H1 (cell line): ENCODE measurements around the gene EHD2. TPM values are rescaled to one million over a fixed set of nuclear protein-coding genes. Genes with fewer than 3 reads are reported as not detected.
A peak's percentile ranks its signal among the peaks of the same experiment; 100 is the strongest.
"Not testable (repeated sequence)": the region's sequence is repeated elsewhere in the genome, so short reads cannot be mapped to it uniquely, and the experiment has no call there.

Source experiments
- CTCF ChIA-PET: fragments of 300-600 bp; sonication (Branson Sonifier 250); formaldehyde crosslinking; loops from one replicate; lab custom pipeline; 2021; ENCODE audit not compliant: partially characterized antibody; lab: Charles Lee
- POLR2A ChIA-PET: fragments of 300-600 bp; sonication (Branson Sonifier 250); formaldehyde crosslinking; loops from one replicate; lab custom pipeline; 2021; ENCODE audit warnings: inconsistent platforms; ENCODE audit not compliant: partially characterized antibody; lab: Charles Lee
- DNase-seq, 2 experiments: peaks; one replicate each; pipeline versions ENCODE4 v3.0.0 to v3.0.0-alpha.2; 2010 to 2022; ENCODE audit warnings: low spot score in 2 of 2, low read depth in 1 of 2, mixed read lengths in 1 of 2
- FAIRE-seq: peaks from 2 replicates; lab custom pipeline; 2011; peaks lifted over from hg19 to GRCh38; lab: Jason Lieb, UNC
- H2AFZ ChIP-seq: 2 replicates; pipeline ENCODE4 v1.8.1; 2012; ENCODE audit warnings: low read length, inconsistent platforms
- H2AK5ac ChIP-seq: 2 replicates; pipeline ENCODE4 v1.6.1; 2013; ENCODE audit warnings: low read depth, low read length
- H2BK120ac ChIP-seq: replicated peaks from 2 replicates; pipeline ENCODE3; 2013; ENCODE audit warnings: low read depth, low read length, inconsistent platforms
- H2BK12ac ChIP-seq: 2 replicates; pipeline ENCODE4 v1.6.1; 2013; ENCODE audit warnings: low read depth, low read length
- H2BK15ac ChIP-seq: 2 replicates; pipeline ENCODE4 v1.6.1; 2013; ENCODE audit warnings: low read length
- H2BK20ac ChIP-seq: 2 replicates; pipeline ENCODE4 v1.6.1; 2013; ENCODE audit warnings: low read length
- H2BK5ac ChIP-seq: 2 replicates; pipeline ENCODE4 v1.6.1; 2013; ENCODE audit warnings: low read depth, low read length
- H3K14ac ChIP-seq: 2 replicates; pipeline ENCODE4 v1.6.1; 2013; ENCODE audit warnings: inconsistent platforms; ENCODE audit not compliant: insufficient read length
- H3K18ac ChIP-seq: 2 replicates; pipeline ENCODE4 v1.6.1; 2013; ENCODE audit warnings: low read length; ENCODE audit errors: extremely low read depth
- H3K23ac ChIP-seq: 2 replicates; pipeline ENCODE4 v1.6.1; 2013; ENCODE audit warnings: inconsistent platforms; ENCODE audit not compliant: insufficient read length
- H3K23me2 ChIP-seq: 2 replicates; pipeline ENCODE4 v1.6.1; 2013; ENCODE audit warnings: low read depth, low read length
- H3K27ac ChIP-seq: 2 replicates; pipeline ENCODE4 v1.6.1; 2011; ENCODE audit warnings: low read depth, low read length, inconsistent platforms
- H3K27me3 ChIP-seq, 4 experiments: replicated peaks in 1 of 4; 1 replicate in 1 of 4; 2 replicates in 3 of 4; pipeline versions ENCODE4 v1.6.1 to v1.8.1; 2011 to 2013; ENCODE audit warnings: low read length in 3 of 4, mild to moderate bottlenecking in 3 of 4, inconsistent platforms in 2 of 4, mixed read lengths in 2 of 4, moderate library complexity in 1 of 4; ENCODE audit not compliant: control insufficient read depth in 3 of 4, insufficient read depth in 3 of 4; ENCODE audit errors: extremely low read depth in 1 of 4
- H3K36me3 ChIP-seq, 4 experiments: 2 replicates each; pipeline versions ENCODE4 v1.6.1 to v1.8.1; 2011 to 2013; ENCODE audit warnings: mild to moderate bottlenecking in 4 of 4, low read length in 3 of 4, moderate library complexity in 2 of 4, control low read depth in 1 of 4, inconsistent platforms in 1 of 4; ENCODE audit not compliant: insufficient read depth in 4 of 4, control insufficient read depth in 2 of 4
- H3K4ac ChIP-seq: replicated peaks from 2 replicates; pipeline ENCODE3; 2013; ENCODE audit warnings: low read length, low read depth, mixed read lengths, inconsistent platforms; ENCODE audit not compliant: insufficient read length
- H3K4me1 ChIP-seq, 4 experiments: replicated peaks in 1 of 4; 1 replicate in 1 of 4; 2 replicates in 3 of 4; pipeline versions ENCODE4 v1.6.1 to v1.8.1; 2011 to 2013; ENCODE audit warnings: low read length in 3 of 4, inconsistent platforms in 2 of 4, mixed read lengths in 1 of 4; ENCODE audit not compliant: insufficient read depth in 4 of 4, control insufficient read depth in 3 of 4
- H3K4me2 ChIP-seq, 2 experiments: 2 replicates each; pipeline versions ENCODE4 v1.6.1 to v1.8.1; 2011 to 2013; ENCODE audit warnings: low read depth in 2 of 2, low read length in 2 of 2, control low read depth in 1 of 2, inconsistent platforms in 1 of 2, mild to moderate bottlenecking in 1 of 2; ENCODE audit not compliant: insufficient read depth in 1 of 2
- H3K4me3 ChIP-seq, 4 experiments: fragments of 200-600, 300-600 bp in 1 of 4; sonication (generic), shearing (Covaris generic), sonication (Bioruptor Twin) in 1 of 4; 2 replicates each; pipeline versions ENCODE4 v1.5.1 to v1.8.1; 2011 to 2016; ENCODE audit warnings: low read length in 4 of 4, low read depth in 3 of 4, control low read depth in 2 of 4, inconsistent platforms in 2 of 4, mild to moderate bottlenecking in 2 of 4, mixed read lengths in 1 of 4, moderate library complexity in 1 of 4; ENCODE audit not compliant: insufficient read depth in 2 of 4; ENCODE audit errors: extremely low read depth in 1 of 4
- H3K56ac ChIP-seq: replicated peaks from 2 replicates; pipeline ENCODE3; 2013; ENCODE audit warnings: low read depth, mild to moderate bottlenecking, mixed read lengths, low read length, inconsistent platforms; ENCODE audit not compliant: insufficient read length
- H3K79me1 ChIP-seq: 2 replicates; pipeline ENCODE4 v1.6.1; 2013; ENCODE audit warnings: low read depth, low read length, control low read depth
- H3K79me2 ChIP-seq, 2 experiments: 2 replicates each; pipeline versions ENCODE4 v1.6.1 to v1.8.1; 2012 to 2013; ENCODE audit warnings: low read length in 2 of 2, mild to moderate bottlenecking in 2 of 2, inconsistent platforms in 1 of 2; ENCODE audit not compliant: insufficient read depth in 2 of 2, control insufficient read depth in 1 of 2
- H3K9ac ChIP-seq, 4 experiments: replicated peaks in 1 of 4; 1 replicate in 1 of 4; 2 replicates in 3 of 4; pipeline versions ENCODE4 v1.6.1 to v1.8.1; 2011 to 2013; ENCODE audit warnings: low read depth in 3 of 4, low read length in 3 of 4, control low read depth in 2 of 4, mild to moderate bottlenecking in 2 of 4, moderate library complexity in 2 of 4, inconsistent platforms in 1 of 4; ENCODE audit errors: extremely low read depth in 1 of 4
- H3K9me3 ChIP-seq, 2 experiments: 2 replicates each; pipeline versions ENCODE4 v1.6.1 to v1.8.1; 2012 to 2013; ENCODE audit warnings: mild to moderate bottlenecking in 2 of 2, moderate library complexity in 2 of 2, control low read depth in 1 of 2, inconsistent platforms in 1 of 2, low read depth in 1 of 2, low read length in 1 of 2, mixed read lengths in 1 of 2; ENCODE audit not compliant: insufficient read depth in 2 of 2
- H4K20me1 ChIP-seq, 2 experiments: replicated peaks in 1 of 2; 2 replicates each; pipeline versions ENCODE3 to v1.8.1; 2011 to 2013; ENCODE audit warnings: inconsistent platforms in 2 of 2, low read length in 2 of 2, mild to moderate bottlenecking in 1 of 2; ENCODE audit not compliant: insufficient read depth in 2 of 2, control insufficient read depth in 1 of 2
- H4K5ac ChIP-seq: 2 replicates; pipeline ENCODE4 v1.6.1; 2013; ENCODE audit warnings: low read length, low read depth, mixed read lengths, inconsistent platforms; ENCODE audit not compliant: insufficient read length
- H4K8ac ChIP-seq: 2 replicates; pipeline ENCODE4 v1.8.0; 2013; ENCODE audit warnings: mild to moderate bottlenecking, moderate library complexity, low read length, inconsistent platforms; ENCODE audit not compliant: insufficient read depth; ENCODE audit errors: extremely low read depth
- H4K91ac ChIP-seq: replicated peaks from 2 replicates; pipeline ENCODE3; 2013; ENCODE audit warnings: low read length, mixed read lengths, inconsistent platforms; ENCODE audit not compliant: insufficient read length
- WGBS, 2 experiments: shearing (Covaris generic) in 1 of 2; methylation state at CpG; one replicate each; pipeline versions ENCODE4 v1.1.6 to v1.1.7; 2013 to 2015; ENCODE audit warnings: low lambda C conversion rate in 2 of 2, mixed read lengths in 2 of 2, inconsistent platforms in 1 of 2, low coverage in 1 of 2, missing lambda C conversion rate in 1 of 2; ENCODE audit not compliant: insufficient replicate concordance in 2 of 2, insufficient coverage in 1 of 2, insufficient read length in 1 of 2; ENCODE audit errors: extremely low coverage in 1 of 2, missing lambda C conversion rate in 1 of 2; 5-methylcytosine and 5-hydroxymethylcytosine counted together
- polyA plus RNA-seq, 7 experiments: library from polyadenylated mRNA; depleted of rRNA in 3 of 7; stranded (reverse) in 5 of 7; unstranded in 2 of 7; fragments of >200 nt in 5 of 7; fragments of 200-250 nt in 2 of 7; gene quantifications; 1 replicate in 5 of 7; 2 replicates in 1 of 7; 4 replicates in 1 of 7; pipeline versions ENCODE4 v1.2.1 to v1.2.3, GENCODE V29; 2011 to 2013; ENCODE audit warnings: missing spikeins in 2 of 7, mixed read lengths in 2 of 7
- total RNA-seq: library from RNA; stranded (reverse); fragmentation: NEBNext Ultra II Directional; extraction: Animal tissue kit (Norgen Biotek cat#: 25700); gene quantifications from 2 replicates; pipeline ENCODE4 v1.2.1, GENCODE V29; 2021

Gene EHD2
- total and polyA plus RNA-seq, 2 of the 8 experiments (the other 6 are each of a cell fraction or from before 2014, with no cell fraction given), result 4.5 to 14.3 TPM

GRCh38 chr19:47728295-47728694 is 15.1 kb downstream of the EHD2 start:
- WGBS, 2 experiments, result 100% methylated on average over 1 of the region's 4 CpGs; no CpG with 5 or more reads in 1 of the 2 experiments
- H3K9me3 ChIP-seq, H2BK15ac ChIP-seq, H3K79me1 ChIP-seq, DNase-seq, H2AFZ ChIP-seq, H3K23me2 ChIP-seq, H3K27ac ChIP-seq, H3K56ac ChIP-seq, H3K4me1 ChIP-seq, H3K27me3 ChIP-seq, H4K20me1 ChIP-seq, H3K9ac ChIP-seq, FAIRE-seq, H2BK12ac ChIP-seq, H4K8ac ChIP-seq, H4K5ac ChIP-seq, H2BK5ac ChIP-seq, H3K18ac ChIP-seq, H2BK120ac ChIP-seq, H3K36me3 ChIP-seq, H2BK20ac ChIP-seq, H3K4ac ChIP-seq, H3K4me2 ChIP-seq, H4K91ac ChIP-seq, H3K79me2 ChIP-seq, H3K23ac ChIP-seq, H3K14ac ChIP-seq, H3K4me3 ChIP-seq: not testable (repeated sequence)
- ChIA-PET POLR2A (interaction anchor here (2.7 kb wide), 1 partner anchor 17 kb away, joined by 8 read pairs; the partner anchor contains the start of gene NOP53), CTCF (interaction anchor here (1.1 to 15.9 kb wide), 3 partner anchors 13 to 215 kb away, joined by 3 to 143 read pairs (median 6); partner anchors contain the start of gene EHD2)
- H2AK5ac ChIP-seq, result 0 out of 2 replicates have a peak overlapping the region, but pooled peaks have one; percentile 65
